Amniotic stem cell (primary cell): ENCODE measurements around the gene CYBRD1.
"Not testable (repeated sequence)": the region's sequence is repeated elsewhere in the genome, so short reads cannot be mapped to it uniquely, and the experiment has no call there.

Experiments used
- DNase-seq: peaks from one replicate; lab custom pipeline; 2025; lab: John Stamatoyannopoulos, UW

CYBRD1 gene

GRCh38 chr2:171522052-171522787 is at the start of gene CYBRD1:
CYBRD1 (plus strand) TSS chr2:171522474; CDS start chr2:171522546, 72 bp downstream.
- peak; percentile 43 for DNase-seq

GRCh38 chr2:171475979-171476378 is 46.3 kb upstream of the CYBRD1 start:
- DNase-seq: no peak

DNA sequence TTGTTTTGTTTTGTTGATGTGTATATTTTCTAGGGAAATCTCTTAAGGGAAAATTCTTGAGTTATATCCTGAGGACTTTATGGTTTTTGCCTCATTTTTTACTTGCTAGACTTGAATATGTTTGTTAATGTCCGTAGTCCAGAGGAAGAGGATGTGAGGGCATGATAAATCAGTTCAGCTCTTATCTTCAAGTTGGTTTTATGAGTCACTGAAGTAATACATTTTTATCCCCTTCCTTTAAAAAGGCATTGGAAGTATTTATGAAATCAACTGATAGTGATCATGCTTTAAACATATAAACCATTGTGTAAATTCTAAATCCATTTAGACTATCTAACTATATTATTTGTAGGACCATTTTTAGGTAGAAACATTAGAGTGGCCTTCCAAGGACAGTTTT is 43.9 kb upstream of the CYBRD1 start:
- no peak for DNase-seq

- no peak for DNase-seq
These were observed 43.0 kb upstream of the CYBRD1 start for GRCh38 chr2:171479154-171479814.

GRCh38 chr2:171480908-171481307 is 41.4 kb upstream of the CYBRD1 start:
- DNase-seq: no peak

GRCh38 chr2:171482308-171482707 is 40.0 kb upstream of the CYBRD1 start:
- no peak for DNase-seq

- DNase-seq: no peak
These were observed 39.4 kb upstream of the CYBRD1 start for GRCh38 chr2:171482877-171483276.

GRCh38 chr2:171483793-171484192 is 38.5 kb upstream of the CYBRD1 start:
- no peak for DNase-seq

GRCh38 chr2:171485116-171485515 is 37.2 kb upstream of the CYBRD1 start:
- no peak for DNase-seq

DNA sequence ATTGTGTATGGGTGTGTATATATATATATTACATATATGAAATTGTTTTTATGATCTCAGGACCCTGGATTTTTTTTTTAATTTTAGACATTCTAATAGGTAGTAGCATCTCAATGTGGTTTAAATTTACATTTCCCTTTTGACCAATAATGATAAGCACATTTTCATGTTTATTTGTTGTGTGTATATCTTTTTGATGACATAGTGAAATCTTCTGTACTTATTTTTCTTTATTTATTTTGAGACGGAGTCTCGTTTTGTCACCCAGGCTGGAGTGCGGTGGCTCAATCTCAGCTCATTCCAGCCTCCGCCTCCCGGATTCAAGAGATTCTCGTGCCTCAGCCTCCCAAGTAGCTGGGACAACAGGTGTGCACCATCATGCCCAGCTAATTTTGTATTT is 35.1 kb upstream of the CYBRD1 start:
- DNase-seq: no peak

GRCh38 chr2:171487803-171488259 is 34.4 kb upstream of the CYBRD1 start:
- DNase-seq: no peak

GRCh38 chr2:171490577-171490976 is 31.7 kb upstream of the CYBRD1 start:
- no peak for DNase-seq

- DNase-seq: no peak
These were observed 31.0 kb upstream of the CYBRD1 start for GRCh38 chr2:171491292-171491691.

DNA sequence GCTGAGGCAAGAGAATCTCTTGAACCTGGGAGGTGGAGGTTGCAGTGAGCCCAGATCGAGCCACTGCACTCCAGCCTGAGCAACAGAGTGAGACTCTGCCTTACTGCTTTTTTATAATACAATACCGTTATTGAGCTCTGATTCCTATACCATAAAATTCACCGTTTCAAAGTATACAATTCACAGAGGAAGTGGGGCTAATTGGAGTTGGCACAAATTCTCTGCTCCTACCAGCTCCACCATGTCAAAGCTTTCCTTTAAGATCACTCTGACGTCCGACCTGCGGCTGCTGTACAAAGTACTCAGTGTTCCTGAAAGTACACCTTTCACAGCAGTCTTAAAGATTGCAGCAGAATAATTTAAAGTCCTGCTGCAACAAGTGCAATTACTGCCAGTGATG is 29.6 kb upstream of the CYBRD1 start:
- DNase-seq: no peak

DNA sequence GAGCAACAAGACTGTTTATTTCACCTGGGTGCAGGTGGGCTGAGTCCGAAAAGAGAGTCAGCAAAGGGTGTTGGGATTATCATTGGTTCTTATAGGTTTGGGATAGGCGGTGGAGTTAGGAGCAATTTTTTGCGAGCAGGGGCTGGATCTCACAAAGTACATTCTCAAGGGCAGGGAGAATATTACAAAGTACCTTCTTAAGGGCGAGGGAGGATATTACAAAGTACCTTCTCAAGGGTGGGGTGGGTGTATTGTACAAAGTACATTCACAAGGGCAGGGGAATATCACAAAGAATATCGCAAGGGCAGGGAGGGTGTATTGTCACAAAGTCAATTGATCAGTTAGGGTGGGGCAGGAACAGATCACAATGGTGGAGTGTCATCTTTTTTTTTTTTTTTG is 24.6 kb upstream of the CYBRD1 start:
- not testable (repeated sequence) for DNase-seq

DNA sequence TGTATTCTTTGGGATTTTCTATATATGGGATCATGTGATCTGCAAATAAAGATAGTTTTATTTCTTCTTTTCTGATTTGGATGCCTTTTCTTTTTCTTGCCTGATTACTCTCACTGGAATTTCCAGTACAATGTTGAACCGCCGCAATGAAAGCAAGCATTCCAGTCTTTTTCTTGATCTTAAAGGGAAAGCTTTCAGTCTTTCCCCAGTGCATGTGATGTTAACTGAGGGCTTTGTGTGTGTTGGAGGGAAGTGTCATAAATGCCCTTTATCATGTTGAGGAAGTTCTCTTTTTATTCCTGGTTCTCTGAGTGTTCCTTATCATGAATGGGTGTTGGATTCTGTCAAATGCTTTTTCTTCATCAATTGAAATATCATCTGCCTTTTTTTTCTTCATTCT is 16.9 kb upstream of the CYBRD1 start:
- no peak for DNase-seq

DNA sequence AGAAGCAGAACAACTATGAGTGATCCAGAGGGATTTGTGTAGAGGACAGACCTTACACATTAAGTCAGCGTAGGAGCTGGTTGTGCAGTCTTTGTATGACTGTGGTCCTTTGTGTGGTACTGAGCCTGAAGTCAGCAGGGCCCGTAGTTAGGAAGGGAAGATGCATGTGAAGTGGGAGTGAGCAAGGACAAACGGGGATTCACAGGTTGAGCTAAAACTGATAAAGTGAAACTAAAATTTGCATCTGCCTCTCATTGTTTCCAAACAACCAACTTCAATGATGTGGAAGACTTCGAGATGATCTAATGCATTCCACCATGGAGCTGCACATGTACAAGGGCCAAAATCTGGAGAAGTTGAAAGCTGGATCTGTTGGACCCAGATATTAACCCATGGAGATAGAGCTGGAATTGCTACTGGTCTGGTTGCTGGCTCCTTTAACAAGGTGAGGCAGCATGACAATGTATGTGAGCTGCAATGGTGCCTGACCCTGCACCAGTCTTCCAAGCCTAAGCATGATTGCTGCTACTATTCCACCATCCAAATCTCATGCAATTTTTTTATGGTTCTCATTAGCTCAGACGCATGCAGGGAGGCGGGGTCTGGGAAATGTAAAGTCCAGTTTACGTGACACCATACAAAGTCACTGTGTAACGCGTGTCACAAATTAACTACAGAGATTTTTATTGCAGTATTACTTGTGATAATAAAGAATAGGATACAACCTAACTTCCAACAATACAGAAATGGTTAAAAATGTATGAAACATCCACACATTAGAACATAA is 12.1 kb upstream of the CYBRD1 start:
- DNase-seq: no peak

DNA sequence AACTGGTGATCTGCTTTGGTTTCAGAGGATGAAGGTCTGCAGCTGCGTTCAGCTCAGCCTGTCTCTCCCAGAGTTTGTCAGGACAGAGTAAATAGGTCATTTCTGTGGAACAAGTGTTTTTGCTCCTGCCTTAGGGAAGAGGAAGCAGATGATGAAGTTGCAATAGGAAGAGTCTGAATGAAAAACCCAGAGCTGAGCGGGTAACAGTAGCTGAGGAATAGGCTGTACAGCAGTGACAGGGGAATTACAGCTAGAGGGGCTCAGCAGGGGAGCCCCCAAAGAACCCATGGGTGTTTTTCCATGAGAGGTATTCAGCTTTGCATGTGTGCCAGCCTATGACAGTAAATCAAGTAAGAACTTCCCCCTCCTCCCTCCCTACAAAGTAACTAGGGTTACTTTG is 10.3 kb upstream of the CYBRD1 start:
- DNase-seq: no peak

DNA sequence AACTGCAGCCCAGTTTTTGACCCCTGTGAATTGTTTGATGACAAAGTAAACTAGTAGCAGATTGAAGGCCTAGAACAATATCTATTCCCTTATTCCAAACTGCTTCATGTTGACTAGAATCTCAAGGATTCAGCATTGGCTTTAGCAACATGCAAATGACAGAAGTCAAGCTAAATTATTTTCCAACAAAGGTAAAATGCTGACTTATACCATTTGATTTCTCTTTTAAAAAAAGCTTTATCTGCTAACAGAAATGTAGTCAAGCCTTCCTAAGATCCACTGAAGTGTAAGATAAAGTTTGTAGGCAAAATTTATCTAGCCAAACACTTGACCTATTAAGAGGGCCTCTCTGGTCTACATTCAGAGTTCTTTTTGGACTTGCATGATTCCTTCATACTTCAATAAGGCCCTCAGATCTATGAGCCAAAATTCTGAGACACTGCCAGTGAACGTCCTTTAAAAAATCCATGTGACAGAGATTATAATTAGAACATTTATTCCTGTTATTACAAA is 9.5 kb upstream of the CYBRD1 start:
- DNase-seq: no peak

- no peak for DNase-seq
These were observed 8.5 kb upstream of the CYBRD1 start for GRCh38 chr2:171513719-171514160.

GRCh38 chr2:171514908-171515582 is 7.2 kb upstream of the CYBRD1 start:
- no peak for DNase-seq
